Stimulated activated CD4-positive, alpha-beta T cell treated with anti-CD3 and anti-CD28 coated beads, Interleukin-12 subunit alpha, Interleukin-12 subunit beta, amount 100 ng/mL, for 48 hours (primary cell): Measurements from ENCODE around the gene OR4K15.
"Not testable (repeated sequence)": the region's sequence is repeated elsewhere in the genome, so short reads cannot be mapped to it uniquely, and the experiment has no call there.

Experiments
- DNase-seq, 3 donors: peaks; one replicate each; pipeline ENCODE4 v3.0.0-alpha.2; 2020; ENCODE audit warnings: low read depth in 2 of 3, low spot score in 1 of 3

Gene OR4K15

DNA sequence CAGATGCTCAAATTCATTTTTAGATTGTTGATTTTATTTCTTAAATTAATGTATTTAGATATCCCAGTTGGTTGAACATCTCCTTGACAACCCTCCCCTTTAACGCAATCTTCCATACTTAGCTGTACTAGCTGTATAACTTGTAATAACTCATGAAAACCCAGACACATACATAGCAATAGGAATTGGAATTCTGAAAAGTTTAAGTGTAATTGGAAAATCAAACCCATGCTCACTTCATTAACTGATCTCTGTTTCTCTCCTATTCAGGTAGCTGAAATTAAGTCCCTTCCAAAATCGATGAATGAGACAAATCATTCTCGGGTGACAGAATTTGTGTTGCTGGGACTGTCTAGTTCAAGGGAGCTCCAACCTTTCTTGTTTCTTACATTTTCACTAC is at the start of gene OR4K15:
OR4K15 (plus strand) TSS at position 301 of the 400 bp plus-strand sequence; CDS start at position 301, 0 bp downstream.
- DNase-seq = no peak

GRCh38 chr14:19930617-19931016 is 44.8 kb upstream of the OR4K15 start, which contains the start of gene OR4K1:
TSS of gene OR4K1 (plus strand) at chr14:19930917. CDS start at chr14:19935667, 4,750 bp downstream.
- no peak for DNase-seq

- DNase-seq = no peak
Observed at GRCh38 chr14:19941668-19942067, 33.7 kb upstream of the OR4K15 start.

- DNase-seq = no peak
Observed at GRCh38 chr14:19947413-19948090, 27.8 kb upstream of the OR4K15 start.

GRCh38 chr14:19949218-19949617 is 26.2 kb upstream of the OR4K15 start:
- no peak for DNase-seq

DNA sequence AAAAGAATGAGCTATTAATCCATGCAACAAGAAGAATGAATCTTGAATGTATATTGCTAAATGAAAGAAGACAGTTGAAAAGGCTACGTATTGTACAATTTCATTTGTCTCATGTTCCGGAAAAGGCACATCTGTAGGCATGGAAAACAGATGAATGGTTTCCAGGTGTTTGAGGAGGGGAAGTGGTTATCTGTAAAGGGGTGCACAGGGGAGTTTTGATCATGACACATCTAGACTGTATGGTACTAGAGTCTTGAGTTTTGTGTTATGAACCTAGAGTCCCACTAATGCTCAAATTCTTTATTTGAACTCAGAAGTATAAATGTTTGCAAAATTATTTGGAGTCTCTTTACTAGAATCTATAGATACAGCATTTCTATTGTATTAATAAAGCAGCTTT is 5.7 kb upstream of the OR4K15 start:
- DNase-seq = not testable (repeated sequence)

- no peak for DNase-seq
Observed at GRCh38 chr14:19974844-19975243, 547 bp upstream of the OR4K15 start.

- DNase-seq = no peak
Observed at GRCh38 chr14:19993438-19993837, 18.0 kb downstream of the OR4K15 start.

DNA sequence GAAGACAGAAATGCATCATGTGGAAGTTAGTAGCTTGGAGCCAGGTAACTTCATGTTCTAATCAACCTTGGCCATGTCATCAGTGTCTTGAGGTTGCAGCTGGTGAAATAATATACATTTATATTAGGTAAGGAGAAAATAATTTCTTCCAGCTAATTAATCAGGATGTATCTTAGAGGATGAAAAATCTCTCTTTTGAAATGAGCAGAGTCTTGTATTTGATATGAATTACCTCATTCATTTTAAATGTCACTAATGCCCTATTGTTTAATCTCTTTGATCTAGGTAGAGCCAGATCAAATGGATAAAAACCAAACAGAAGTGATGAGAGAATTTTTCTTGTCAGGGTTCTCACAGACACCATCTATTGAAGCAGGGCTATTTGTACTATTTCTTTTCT is 26.5 kb downstream of the OR4K15 start, which contains the start of gene OR4Q2:
OR4Q2 (plus strand) TSS at position 301 of the 400 bp plus-strand sequence.
- no peak for DNase-seq

- no peak for DNase-seq
Observed at GRCh38 chr14:20002319-20002718, 26.9 kb downstream of the OR4K15 start.

DNA sequence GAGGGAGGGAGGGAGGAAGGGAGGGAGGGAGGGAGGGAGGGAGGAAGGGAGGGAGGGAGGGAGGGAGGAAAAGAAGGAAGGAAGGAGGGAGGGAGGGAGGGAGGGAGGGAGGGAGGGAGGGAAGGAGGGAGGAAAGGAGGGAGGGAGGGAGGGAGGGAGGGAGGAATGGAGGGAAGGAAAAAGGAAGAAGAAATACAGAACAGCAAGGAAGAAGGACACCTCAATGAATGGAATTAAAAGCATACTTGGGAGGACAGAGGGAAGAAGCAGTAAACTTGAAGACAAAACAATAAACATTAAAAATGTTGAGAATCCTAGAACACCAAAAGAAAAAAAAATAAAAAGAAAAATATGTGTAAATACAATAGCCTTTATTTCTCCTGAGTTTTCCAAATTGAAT is 32.8 kb downstream of the OR4K15 start:
- DNase-seq = no peak

GRCh38 chr14:20019257-20019865 is 44.0 kb downstream of the OR4K15 start, which contains the start of gene OR4K14:
TSS of gene OR4K14 (minus strand) at chr14:20019307. CDS start at chr14:20015193, 4,114 bp downstream.
- DNase-seq = no peak
